Smooth muscle cell (in vitro differentiated cells): ENCODE results near the gene OGFOD3. TPM values are rescaled to one million over a fixed set of nuclear protein-coding genes. Genes with fewer than 3 reads are reported as not detected.

Experiments used
- DNase-seq: peaks from one replicate; lab custom pipeline; 2025; ENCODE audit not compliant: unreplicated experiment; lab: John Stamatoyannopoulos, UW
- H2AFZ ChIP-seq: fragments of 200-600 bp; sonication (generic); 2 replicates; pipeline ENCODE4 v1.6.0; 2016; ENCODE audit warnings: antibody characterized with exemption, low read depth, mild to moderate bottlenecking
- H3F3A ChIP-seq: fragments of 200-600 bp; sonication (generic); 2 replicates; pipeline ENCODE4 v1.6.0; 2017; ENCODE audit warnings: antibody characterized with exemption, low read depth
- H3K27ac ChIP-seq: fragments of 200-600 bp; sonication (generic); 2 replicates; pipeline ENCODE4 v1.5.1; 2016; ENCODE audit warnings: low read depth, mild to moderate bottlenecking
- H3K27me3 ChIP-seq: fragments of 200-600 bp; sonication (generic); 2 replicates; pipeline ENCODE4 v1.6.1; 2016; ENCODE audit warnings: low read depth, mild to moderate bottlenecking
- H3K36me3 ChIP-seq: fragments of 200-600 bp; sonication (generic); 2 replicates; pipeline ENCODE4 v1.5.1; 2016; ENCODE audit warnings: low read depth
- H3K4me1 ChIP-seq: fragments of 200-600 bp; sonication (generic); 2 replicates; pipeline ENCODE4 v1.5.1; 2016; ENCODE audit warnings: low read depth
- H3K4me2 ChIP-seq: fragments of 200-600 bp; sonication (generic); 2 replicates; pipeline ENCODE4 v1.6.0; 2016; ENCODE audit warnings: mild to moderate bottlenecking
- H3K4me3 ChIP-seq: fragments of 200-600 bp; sonication (generic); 2 replicates; pipeline ENCODE4 v1.5.1; 2016; ENCODE audit warnings: mild to moderate bottlenecking
- H3K79me2 ChIP-seq: fragments of 200-600 bp; sonication (generic); 2 replicates; pipeline ENCODE4 v1.6.0; 2016; ENCODE audit warnings: low read depth, mild to moderate bottlenecking
- H3K9ac ChIP-seq: fragments of 200-600 bp; sonication (generic); 2 replicates; pipeline ENCODE4 v1.6.0; 2016; ENCODE audit warnings: low read depth
- H3K9me3 ChIP-seq: fragments of 200-600 bp; sonication (generic); replicated peaks from 2 replicates; pipeline ENCODE4 v1.5.1; 2016; ENCODE audit warnings: low read depth
- H4K20me1 ChIP-seq: fragments of 200-600 bp; sonication (generic); 2 replicates; pipeline ENCODE4 v1.6.0; 2016; ENCODE audit warnings: low read depth
- WGBS: methylation state at CpG from one replicate; pipeline ENCODE4 v1.1.7; 2016; ENCODE audit warnings: low lambda C conversion rate; 5-methylcytosine and 5-hydroxymethylcytosine counted together
- polyA plus RNA-seq: library from polyadenylated mRNA; unstranded; fragments of >200 nt; fragmentation: Nextera tagmentation; extraction: Ambion mirVana; gene quantifications from 2 replicates; pipeline ENCODE4 v1.2.1, GENCODE V29; 2016
- total RNA-seq: library from RNA; depleted of rRNA; stranded (reverse); fragments of >200 nt; gene quantifications from 2 replicates; pipeline ENCODE4 v1.2.3, GENCODE V29; 2014
- TF ChIP-seq, protein P1 (sequence below): fragments of 200-600 bp; sonication (generic); IDR thresholded peaks from 2 replicates; pipeline ENCODE4 v1.5.1; 2017; ENCODE audit warnings: borderline replicate concordance, mild to moderate bottlenecking, antibody characterized with exemption; ENCODE audit not compliant: insufficient read depth, poor library complexity, severe bottlenecking

The OGFOD3 gene
- total and polyA plus RNA-seq, 2 experiments from 2014 or later, result 10.5 to 30.4 TPM

DNA sequence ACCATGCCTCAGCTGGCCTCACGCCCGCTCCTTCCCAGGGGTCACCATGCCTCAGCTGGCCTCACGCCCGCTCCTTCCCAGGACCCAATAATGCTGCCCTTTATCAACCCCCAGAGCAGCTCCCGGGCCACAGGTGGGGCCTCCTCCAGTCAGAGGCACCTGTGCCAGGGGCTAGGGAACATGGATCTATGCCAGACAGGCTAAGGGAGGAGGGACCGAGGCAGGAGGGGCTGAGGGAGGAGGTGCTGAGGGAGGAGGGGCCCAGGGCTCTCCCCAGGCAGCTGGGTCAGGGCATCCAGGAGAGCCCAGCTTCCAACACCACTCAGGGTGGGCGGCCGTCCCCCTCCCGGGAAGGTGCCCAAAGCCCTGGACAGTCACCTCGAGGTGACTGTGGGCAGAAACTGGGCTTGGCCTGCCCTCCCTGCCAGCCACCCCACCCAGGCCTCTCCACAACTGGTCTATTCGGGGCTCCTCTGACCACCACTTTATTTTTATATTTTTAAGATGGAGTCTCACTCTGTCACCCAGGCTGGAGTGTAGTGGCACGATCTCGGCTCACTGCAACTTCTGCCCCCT lies 27.4 kb downstream of the OGFOD3 start:
- H2AFZ ChIP-seq, result no peak overlapping the region
- no peaks in the 10 kb centered on the region for H3K79me2 ChIP-seq
- WGBS, result 98% methylated on average over 13 of the region's 13 CpGs
- H3K4me1 ChIP-seq, result no peaks in the 10 kb centered on the region
- TF ChIP-seq, protein P1, sequence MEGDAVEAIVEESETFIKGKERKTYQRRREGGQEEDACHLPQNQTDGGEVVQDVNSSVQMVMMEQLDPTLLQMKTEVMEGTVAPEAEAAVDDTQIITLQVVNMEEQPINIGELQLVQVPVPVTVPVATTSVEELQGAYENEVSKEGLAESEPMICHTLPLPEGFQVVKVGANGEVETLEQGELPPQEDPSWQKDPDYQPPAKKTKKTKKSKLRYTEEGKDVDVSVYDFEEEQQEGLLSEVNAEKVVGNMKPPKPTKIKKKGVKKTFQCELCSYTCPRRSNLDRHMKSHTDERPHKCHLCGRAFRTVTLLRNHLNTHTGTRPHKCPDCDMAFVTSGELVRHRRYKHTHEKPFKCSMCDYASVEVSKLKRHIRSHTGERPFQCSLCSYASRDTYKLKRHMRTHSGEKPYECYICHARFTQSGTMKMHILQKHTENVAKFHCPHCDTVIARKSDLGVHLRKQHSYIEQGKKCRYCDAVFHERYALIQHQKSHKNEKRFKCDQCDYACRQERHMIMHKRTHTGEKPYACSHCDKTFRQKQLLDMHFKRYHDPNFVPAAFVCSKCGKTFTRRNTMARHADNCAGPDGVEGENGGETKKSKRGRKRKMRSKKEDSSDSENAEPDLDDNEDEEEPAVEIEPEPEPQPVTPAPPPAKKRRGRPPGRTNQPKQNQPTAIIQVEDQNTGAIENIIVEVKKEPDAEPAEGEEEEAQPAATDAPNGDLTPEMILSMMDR, result no peak
- H3K36me3 ChIP-seq, result no peaks in the 10 kb centered on the region
- no peak for DNase-seq
- no peak overlapping the region for H3K4me3 ChIP-seq
- H4K20me1 ChIP-seq, result no peaks in the 10 kb centered on the region
- H3K27me3 ChIP-seq, result no peaks in the 10 kb centered on the region
- no peaks in the 10 kb centered on the region for H3K9me3 ChIP-seq
- H3K27ac ChIP-seq, result no peak overlapping the region
- no peak overlapping the region for H3K9ac ChIP-seq
- H3K4me2 ChIP-seq, result no peak overlapping the region
- H3F3A ChIP-seq, result no peaks in the 10 kb centered on the region

DNA sequence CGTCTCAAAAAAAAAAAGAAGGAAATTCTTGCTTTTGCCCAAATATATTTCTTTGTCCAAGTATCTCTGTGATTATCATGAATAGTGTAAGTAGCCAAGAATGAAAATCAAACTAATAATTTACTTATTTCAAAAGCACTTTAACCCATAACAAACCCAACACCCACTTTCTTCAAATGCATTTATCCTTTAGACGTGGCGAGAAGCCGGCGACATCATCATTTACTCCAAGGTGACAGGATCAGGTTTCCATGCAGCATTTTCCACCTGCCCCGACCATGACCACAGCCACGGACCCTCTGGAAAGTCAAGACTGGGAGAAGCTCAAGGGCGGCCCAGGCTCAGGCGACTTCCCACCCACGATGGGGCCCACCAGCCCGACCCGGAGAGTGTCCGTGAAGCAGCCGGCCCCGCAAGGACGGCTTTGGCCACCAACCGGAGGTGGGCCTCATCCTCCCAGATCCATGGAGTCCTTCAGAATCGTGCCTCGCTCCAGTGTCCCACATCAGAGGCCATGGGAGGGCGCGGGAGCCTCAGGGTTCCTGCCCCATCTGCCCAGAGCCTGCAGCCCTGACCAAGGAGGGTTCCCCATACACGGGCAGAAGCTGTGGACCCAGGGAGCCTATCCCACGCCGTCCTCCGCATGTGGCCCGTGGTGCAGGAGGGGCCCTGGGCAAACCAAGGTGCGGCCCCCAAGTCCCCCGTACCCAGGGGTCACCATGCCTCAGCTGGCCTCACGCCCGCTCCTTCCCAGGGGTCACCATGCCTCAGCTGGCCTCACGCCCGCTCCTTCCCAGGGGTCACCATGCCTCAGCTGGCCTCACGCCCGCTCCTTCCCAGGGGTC lies 28.1 kb downstream of the OGFOD3 start:
- WGBS, result 93% methylated on average over 29 of the region's 34 CpGs
- no peaks in the 10 kb centered on the region for H3K27me3 ChIP-seq
- H3K9ac ChIP-seq, result no peak overlapping the region
- no peaks in the 10 kb centered on the region for H4K20me1 ChIP-seq
- no peak overlapping the region for H3K4me2 ChIP-seq
- H3K36me3 ChIP-seq, result no peaks in the 10 kb centered on the region
- no peaks in the 10 kb centered on the region for H3F3A ChIP-seq
- TF ChIP-seq, protein P1, result no peak
- no peaks in the 10 kb centered on the region for H3K9me3 ChIP-seq
- H3K27ac ChIP-seq, result no peak overlapping the region
- H3K4me3 ChIP-seq, result no peak overlapping the region
- no peak for DNase-seq
- H2AFZ ChIP-seq, result no peak overlapping the region
- H3K79me2 ChIP-seq, result no peaks in the 10 kb centered on the region
- H3K4me1 ChIP-seq, result peaks cover 6% of the 10 kb centered on the region

DNA sequence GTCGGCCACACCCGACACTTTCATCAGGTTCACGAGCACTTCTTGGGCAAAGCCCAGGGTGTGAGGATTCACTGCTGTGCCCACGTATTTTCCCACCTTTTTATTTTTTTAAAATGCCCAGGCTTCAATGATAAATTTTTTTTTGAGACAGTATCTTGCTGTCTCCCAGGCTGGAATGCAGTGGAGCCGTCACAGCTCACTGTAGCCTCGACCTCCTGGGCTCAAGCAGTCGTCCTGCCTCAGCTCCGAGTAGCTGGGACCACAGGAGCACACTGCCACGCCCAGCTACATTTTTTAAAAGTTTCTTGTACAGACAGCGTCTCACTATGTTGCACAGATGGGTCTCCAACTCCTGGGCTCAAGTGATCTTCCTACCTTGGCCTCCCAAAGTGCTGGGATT lies 29.0 kb downstream of the OGFOD3 start:
- peaks cover 6% of the 10 kb centered on the region for H3K4me1 ChIP-seq
- no peak overlapping the region for H2AFZ ChIP-seq
- no peak overlapping the region for H3K27ac ChIP-seq
- H3K27me3 ChIP-seq, result no peaks in the 10 kb centered on the region
- TF ChIP-seq, protein P1, result no peak
- H3F3A ChIP-seq, result no peaks in the 10 kb centered on the region
- H4K20me1 ChIP-seq, result no peaks in the 10 kb centered on the region
- no peak for DNase-seq
- H3K4me2 ChIP-seq, result no peak overlapping the region
- H3K36me3 ChIP-seq, result no peaks in the 10 kb centered on the region
- H3K9ac ChIP-seq, result no peak overlapping the region
- WGBS, result 87% methylated on average over 10 of the region's 10 CpGs
- H3K9me3 ChIP-seq, result no peaks in the 10 kb centered on the region
- no peaks in the 10 kb centered on the region for H3K79me2 ChIP-seq
- no peak overlapping the region for H3K4me3 ChIP-seq

DNA sequence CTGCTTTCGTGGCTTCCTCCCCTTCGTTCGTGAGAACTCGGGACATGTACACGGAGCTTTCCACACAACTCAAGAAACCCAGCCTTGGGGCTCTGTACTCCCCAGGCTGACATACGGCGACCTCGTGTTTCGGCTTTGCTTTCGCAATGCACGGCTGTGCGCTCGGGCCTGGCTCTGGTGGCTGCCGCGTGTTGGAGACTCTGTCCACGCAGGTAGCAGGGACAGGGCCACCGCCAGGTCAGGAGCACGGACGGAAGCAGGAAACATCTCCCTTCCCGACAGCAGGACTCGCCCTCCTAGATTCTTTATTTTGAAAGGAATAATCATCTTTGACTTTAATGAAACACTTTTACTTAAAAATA lies 29.5 kb downstream of the OGFOD3 start:
- Histone ChIP-seq H3K9ac (no peak overlapping the region), H3K27me3 (no peaks in the 10 kb centered on the region), H4K20me1 (no peaks in the 10 kb centered on the region), H3F3A (no peaks in the 10 kb centered on the region), H3K9me3 (no peaks in the 10 kb centered on the region), H3K79me2 (no peaks in the 10 kb centered on the region), H3K4me1 (peaks cover 6% of the 10 kb centered on the region), H3K36me3 (no peaks in the 10 kb centered on the region), H3K27ac (no peak overlapping the region), H3K4me3 (no peak overlapping the region), H3K4me2 (no peak overlapping the region), H2AFZ (no peak overlapping the region)
- TF ChIP-seq, protein P1, result no peak
- WGBS, result 96% methylated on average over 21 of the region's 21 CpGs
- DNase-seq, result no peak
